CD4-positive, alpha-beta T cell treated with Interleukin-21 for 1 hour (primary cell): ENCODE data around the gene XPC.

ENCODE experiments used
- DNase-seq: peaks from one replicate; pipeline ENCODE4 v3.0.0-alpha.2; 2020

XPC gene

GRCh38 chr3:14146381-14147065, 31.9 kb downstream of the XPC start:
- DNase-seq = no peak

GRCh38 chr3:14145670-14146380, 32.6 kb downstream of the XPC start:
- no peak for DNase-seq

- DNase-seq = no peak
These were observed 33.2 kb downstream of the XPC start for GRCh38 chr3:14145236-14145635.

- peak; percentile 94 for DNase-seq
These were observed 33.9 kb downstream of the XPC start for GRCh38 chr3:14144423-14145075.

- DNase-seq = no peak
These were observed 34.9 kb downstream of the XPC start for GRCh38 chr3:14143271-14144225.

- DNase-seq = peak; percentile 86
These were observed 35.7 kb downstream of the XPC start for GRCh38 chr3:14142567-14143270.

- DNase-seq = no peak
These were observed 36.6 kb downstream of the XPC start for GRCh38 chr3:14141602-14142341.

- no peak for DNase-seq
These were observed 37.3 kb downstream of the XPC start for GRCh38 chr3:14141144-14141543.

- no peak for DNase-seq
These were observed 37.7 kb downstream of the XPC start for GRCh38 chr3:14140668-14141067.

- no peak for DNase-seq
These were observed 38.6 kb downstream of the XPC start for GRCh38 chr3:14139771-14140170.

GRCh38 chr3:14138878-14139655, 39.3 kb downstream of the XPC start:
- no peak for DNase-seq

- no peak for DNase-seq
These were observed 40.1 kb downstream of the XPC start for GRCh38 chr3:14138109-14138877.

- DNase-seq = no peak
These were observed 41.0 kb downstream of the XPC start for GRCh38 chr3:14137445-14137844.

- DNase-seq = no peak
These were observed 41.4 kb downstream of the XPC start for GRCh38 chr3:14137004-14137403.

- DNase-seq = no peak
These were observed 42.8 kb downstream of the XPC start for GRCh38 chr3:14135581-14135980.

GRCh38 chr3:14134291-14134690, 44.1 kb downstream of the XPC start:
- no peak for DNase-seq

GRCh38 chr3:14133876-14134275, 44.5 kb downstream of the XPC start:
- DNase-seq = no peak

- DNase-seq = no peak
These were observed 45.1 kb downstream of the XPC start for GRCh38 chr3:14133188-14133800.

GRCh38 chr3:14132689-14133088, 45.7 kb downstream of the XPC start:
- no peak for DNase-seq
